Ecto neural progenitor cell (in vitro differentiated cells): ENCODE data around the gene PDGFRB.

Source experiments
- DNase-seq: peaks from one replicate; pipeline ENCODE4 v3.0.0-alpha.2; 2018; ENCODE audit warnings: low spot score

PDGFRB gene

GRCh38 chr5:150082374-150082773 is 73.3 kb downstream of the PDGFRB start:
- no peak for DNase-seq

DNA sequence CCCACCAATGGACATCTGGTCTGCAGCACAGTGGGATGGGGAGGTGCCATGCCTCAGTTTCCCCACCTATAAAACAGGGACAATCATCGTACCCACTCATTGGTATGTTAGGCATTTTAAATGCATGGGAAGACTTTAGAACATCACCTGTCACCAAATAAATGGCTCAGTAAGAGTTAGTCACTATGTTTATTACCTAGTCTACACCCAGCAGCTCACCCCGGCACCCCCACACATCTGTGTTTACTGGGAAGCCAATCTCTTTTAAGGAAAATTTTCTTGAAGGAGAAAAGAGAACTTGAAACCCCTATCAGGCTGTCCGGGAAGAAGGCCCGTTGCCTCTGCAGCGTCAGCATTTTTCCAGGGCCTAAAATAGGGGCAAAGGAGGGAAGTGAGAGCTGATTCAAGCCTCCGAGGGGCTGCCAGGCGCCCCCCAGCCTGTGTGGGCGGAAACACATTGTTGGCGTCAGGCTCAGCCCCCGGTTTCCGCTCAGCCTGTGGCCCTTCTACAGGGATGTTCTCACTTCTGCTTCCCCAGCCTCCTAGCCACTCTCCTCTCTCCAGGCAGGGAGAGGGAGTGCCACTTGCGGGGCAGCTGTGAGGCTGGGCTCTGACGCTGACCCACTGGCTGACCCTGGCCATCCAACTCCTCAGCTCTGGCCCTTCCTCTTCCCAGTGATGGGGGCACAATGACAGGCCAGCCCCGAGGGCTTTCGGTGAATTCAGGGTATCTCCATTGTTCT is 73.9 kb downstream of the PDGFRB start:
- peak; percentile 54 for DNase-seq

DNA sequence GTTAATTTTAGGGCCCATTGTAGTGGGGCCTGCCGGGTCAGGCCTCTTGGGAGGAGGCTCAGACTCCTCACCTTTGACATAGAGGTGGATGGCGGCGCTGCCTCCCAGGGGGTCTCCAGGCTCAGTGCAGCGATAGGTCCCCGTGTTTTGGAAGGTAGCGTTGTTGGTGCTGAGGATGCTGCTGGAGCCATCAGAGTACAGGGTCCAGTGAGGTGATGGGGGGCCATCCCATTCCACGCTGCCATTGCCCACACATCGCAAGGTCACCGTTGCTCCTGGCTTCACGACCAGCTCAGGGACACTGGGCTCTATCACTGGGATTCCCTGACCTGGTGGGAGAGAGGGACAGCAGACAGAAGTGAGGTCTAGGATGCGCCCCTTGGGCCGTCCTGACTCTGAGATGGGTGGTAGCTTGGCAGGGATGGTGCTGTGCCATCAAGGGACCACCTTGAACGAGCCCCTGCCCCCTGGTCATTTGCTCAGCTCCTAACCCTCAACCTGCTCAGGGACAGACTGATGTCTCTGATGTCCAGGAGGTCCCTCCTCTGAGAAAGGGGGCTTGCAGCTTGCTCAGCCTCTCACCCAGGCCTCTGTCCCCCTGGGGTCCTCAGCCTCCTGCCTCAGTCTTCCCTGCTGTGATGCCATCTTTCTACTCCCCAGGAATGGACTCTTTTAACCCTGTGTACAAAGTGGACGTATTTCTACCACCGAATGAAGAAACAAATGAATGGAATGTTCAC is 74.8 kb downstream of the PDGFRB start:
- DNase-seq, result no peak

DNA sequence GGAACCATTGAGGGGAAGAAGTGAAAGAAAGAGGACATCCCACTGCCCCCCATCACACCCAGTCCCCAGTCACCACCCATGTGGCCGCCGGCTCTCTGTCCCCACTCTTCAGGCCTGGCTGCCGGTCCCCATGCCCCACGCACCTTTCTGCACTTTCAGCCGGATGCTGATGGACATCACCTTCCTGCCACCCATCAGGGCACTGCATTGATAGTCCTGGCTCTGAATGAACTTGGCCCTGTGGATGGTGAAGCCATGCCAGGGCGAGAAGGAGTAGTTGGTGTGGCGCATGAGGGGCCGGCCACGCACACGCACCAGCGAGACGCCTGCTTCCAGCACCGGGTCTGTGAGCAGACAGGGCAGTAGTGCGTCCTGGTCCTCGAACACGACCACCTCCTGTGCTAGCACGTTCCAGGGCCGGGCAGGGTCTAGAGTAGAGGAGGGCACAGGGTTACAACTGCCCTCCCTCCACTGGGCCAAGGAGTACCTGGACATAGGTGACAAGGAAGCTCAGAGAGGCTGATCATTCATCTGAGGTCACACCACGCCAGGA is 75.7 kb downstream of the PDGFRB start:
- no peak for DNase-seq

DNA sequence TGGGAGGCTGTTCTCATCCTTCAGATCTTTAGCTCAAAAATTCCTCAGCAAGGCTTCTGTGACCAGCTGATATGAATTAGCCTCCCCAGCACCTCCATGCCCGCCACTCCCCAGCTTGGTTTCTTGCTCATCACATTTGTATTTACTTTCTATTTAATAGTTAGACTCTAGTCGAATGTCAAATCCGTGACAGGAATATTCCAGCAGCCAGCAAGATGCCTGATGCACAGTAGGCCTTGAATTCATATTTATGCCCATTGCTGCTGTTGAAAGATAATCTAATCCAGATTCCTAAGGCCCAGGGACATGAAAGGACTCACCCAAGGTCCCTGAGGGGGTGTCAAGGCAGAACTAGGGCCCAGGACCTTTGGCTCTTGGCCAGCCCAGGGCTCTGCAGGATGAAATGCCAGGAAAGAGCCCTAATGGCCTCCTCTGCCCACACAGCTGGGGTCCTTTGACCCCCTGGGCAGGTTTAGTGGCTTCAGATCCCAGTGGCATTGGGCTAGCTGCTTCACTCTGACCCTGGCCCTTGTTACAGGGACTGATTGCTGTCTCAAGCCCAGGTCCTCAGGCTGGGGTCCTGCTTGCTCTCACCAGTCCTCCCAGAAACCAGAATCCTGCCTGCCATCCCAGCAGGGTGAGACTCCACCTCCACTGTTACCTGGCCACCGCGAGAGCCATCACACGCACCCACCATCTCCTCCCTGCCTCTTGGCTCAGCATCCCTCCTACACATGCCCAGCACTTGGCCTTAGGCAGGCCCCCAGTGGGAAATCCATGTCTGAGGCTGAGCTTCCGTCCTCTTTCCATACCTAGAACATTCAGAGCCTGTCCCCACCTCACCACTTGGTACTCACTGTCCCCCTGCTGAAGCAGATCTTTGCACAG is 76.6 kb downstream of the PDGFRB start:
- no peak for DNase-seq

- DNase-seq, result no peak
Measured at GRCh38 chr5:150077996-150078801, 77.4 kb downstream of the PDGFRB start.

DNA sequence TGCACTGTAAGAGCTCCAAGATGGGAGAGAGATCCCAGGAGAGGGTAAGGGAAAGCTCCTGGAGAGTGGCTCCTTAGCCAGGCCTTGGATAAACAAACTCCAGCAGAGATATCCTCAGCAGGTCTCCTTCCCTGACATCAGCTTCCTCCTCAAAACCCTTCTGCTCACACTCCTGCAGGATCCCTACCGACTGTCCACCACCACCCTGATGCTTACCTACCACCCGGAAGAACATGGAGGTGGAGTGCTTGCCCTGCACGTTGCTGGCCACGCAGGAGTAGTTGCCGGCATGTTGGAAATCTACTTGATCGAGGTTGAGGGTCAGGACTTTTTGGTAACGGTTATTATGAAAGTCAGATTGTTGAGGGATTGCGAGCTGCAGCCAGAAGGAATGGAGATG is 78.6 kb downstream of the PDGFRB start:
- no peak for DNase-seq

- DNase-seq, result peak; percentile 39
Measured at GRCh38 chr5:150075806-150076205, 79.8 kb downstream of the PDGFRB start.

- peak; percentile 10 for DNase-seq
Measured at GRCh38 chr5:150075233-150075632, 80.4 kb downstream of the PDGFRB start.

GRCh38 chr5:150073677-150074076 is 82.0 kb downstream of the PDGFRB start:
- DNase-seq, result peak; percentile 12

GRCh38 chr5:150073086-150073625 is 82.5 kb downstream of the PDGFRB start:
- DNase-seq, result peak; percentile 18

DNA sequence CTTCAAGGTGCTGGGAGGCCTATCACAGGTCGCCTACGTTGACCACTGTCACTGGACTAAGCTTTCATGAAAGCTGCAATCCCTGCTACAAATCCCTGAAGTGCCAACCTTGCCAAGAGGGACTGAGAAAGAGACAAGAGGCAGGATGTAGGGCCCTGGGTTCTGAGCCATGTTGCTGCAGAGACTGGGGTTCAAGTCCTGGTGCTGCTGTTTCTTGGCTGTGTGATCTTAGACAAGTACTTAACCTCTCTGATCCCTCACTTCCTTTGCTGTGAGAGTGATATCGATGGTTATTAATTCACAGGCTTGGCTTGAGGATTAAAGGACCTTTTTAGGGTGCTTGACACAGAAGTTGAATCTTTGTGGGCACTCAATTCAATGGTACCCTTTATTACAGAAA is 84.8 kb downstream of the PDGFRB start:
- no peak for DNase-seq

GRCh38 chr5:150069672-150070627 is 85.7 kb downstream of the PDGFRB start:
- peak; percentile 43 for DNase-seq

DNA sequence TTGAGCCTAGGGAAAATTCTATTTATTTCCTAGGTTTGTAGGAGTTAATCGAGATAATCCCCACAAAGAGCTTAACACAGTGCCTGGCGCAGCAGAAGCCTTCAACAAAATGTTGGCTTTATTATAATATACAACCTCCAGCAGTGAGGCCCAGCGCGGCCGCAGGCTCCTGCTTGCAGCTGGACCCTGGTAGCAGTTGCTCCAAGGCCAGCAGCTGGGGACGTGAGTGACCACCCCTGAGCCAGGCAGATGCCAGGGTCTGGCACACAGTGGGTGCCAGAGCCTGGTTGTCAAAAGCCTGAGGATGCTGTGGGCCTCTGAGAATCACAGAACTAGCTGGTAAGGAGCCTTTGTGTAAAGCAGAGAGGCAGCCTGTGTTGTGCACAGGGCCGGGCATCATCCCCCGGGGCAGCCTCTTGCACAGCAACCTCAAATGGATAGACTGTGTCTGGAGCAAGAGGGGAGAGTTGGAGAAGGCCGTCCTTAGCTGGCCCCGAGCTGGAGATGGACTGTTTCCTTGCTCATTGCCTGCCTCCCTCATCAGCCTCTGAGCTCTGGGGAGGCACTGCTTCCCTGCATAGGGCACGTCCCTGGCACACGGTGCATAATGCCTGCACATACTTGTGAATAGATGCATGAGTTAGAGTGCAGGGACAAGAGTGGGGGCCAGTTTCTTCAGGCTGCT is 86.5 kb downstream of the PDGFRB start:
- DNase-seq, result peak; percentile 41

- DNase-seq, result no peak
Measured at GRCh38 chr5:150068472-150068871, 87.2 kb downstream of the PDGFRB start.

DNA sequence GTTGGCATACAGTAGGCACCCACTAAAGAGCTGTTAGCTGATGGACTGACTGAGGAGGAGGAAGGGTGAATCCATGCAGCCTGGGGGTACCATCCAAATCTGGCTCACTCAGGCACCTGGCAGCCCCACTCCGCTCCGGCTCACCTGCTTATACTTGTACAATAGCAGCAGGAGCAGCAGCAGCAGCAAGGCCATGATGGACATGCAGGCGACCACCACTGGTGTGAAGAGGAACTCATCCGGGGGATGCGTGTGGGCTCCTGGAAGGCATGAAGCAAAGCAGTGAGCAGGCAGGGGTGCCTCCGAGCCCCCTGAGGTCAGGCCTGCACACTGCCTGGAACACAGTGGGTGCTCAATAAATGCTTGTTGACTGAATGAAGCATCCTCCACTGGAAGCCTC is 87.6 kb downstream of the PDGFRB start:
- DNase-seq, result peak; percentile 38

DNA sequence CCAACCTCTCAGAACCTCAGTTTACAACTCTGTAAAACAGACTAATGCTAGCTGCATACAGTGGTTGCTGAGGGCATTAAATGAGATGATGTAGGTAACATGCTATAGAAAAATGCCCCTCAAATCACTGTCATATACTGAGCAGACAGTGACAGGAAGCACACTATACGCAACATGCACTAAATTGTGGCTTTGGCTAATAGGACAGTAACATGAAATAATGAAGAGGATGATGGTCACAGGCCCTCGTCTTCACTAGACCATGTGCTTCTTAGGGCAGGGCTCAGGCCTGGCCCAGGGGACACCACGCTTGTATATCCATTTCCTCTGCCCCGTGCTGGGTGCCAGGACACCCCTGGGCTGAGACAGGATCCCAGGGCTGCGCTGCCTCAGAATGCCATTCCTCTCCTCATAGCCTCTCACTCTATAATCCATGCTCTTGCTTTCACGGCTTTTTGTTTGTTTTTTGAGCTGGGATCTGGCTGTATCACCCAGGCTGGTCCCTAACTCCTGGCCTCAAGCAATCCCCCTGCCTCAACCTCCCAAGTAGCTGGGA is 88.2 kb downstream of the PDGFRB start:
- no peak for DNase-seq

GRCh38 chr5:150066901-150067396 is 88.7 kb downstream of the PDGFRB start:
- DNase-seq, result no peak

DNA sequence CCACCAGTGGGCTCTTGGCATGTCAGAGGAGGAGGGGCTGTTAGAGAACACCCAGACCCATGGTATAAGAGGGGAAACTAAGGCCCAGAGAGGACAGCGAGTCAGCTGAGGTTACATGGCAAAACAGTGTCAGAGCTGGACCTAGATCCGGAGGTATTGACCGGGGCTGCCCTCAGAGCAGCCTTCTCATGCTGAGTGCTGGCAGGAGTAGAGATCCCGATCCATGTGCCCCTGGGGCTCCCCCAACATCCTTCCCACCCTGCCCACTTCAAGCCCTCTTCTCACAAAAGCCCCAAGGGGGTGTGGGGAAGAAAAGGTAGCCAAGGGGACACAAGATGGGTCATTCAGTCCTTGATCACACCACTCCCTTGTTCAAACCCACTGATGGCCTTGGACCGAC is 89.2 kb downstream of the PDGFRB start:
- no peak for DNase-seq
